A673 (cell line): ENCODE data around the gene CARD8.

ENCODE experiments used
- CTCF ChIP-seq: fragments of 300-800, 200-600 bp; sonication (generic); conservative IDR thresholded peaks from 2 replicates; pipeline ENCODE4 v1.5.1; 2017; ENCODE audit warnings: low read depth, mild to moderate bottlenecking, antibody characterized with exemption, low read length, moderate library complexity, mixed read lengths
- EZH2 ChIP-seq: fragments of 200-600 bp; sonication (generic); IDR thresholded peaks from 2 replicates; pipeline ENCODE4 v1.6.1; 2017; ENCODE audit warnings: borderline replicate concordance, low read depth, mild to moderate bottlenecking, mixed read lengths, antibody characterized with exemption, low read length; ENCODE audit not compliant: poor library complexity, severe bottlenecking

DNA sequence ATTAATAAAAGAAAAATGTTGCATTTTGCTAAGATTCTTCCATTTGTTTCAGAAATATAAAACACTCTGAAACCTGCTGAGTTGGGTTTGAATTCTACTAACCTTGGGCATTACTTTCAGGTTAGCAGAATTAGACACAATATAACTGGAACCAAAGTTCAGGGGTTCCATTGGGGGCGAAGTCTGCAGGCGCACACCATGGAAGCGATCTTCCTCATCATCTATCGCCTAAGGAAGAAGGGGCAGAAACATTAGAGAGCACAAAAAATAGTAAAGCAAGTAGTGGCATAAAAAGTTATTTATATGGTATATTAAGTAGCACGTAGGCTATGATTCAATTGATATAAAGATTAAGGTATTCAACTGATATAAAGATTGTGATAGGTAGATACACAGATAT is 34.1 kb downstream of the CARD8 start:
- TF ChIP-seq CTCF: no peak
- TF ChIP-seq EZH2: no peak
